C1 segment of cervical spinal cord (tissue), 14 donors: ENCODE measurements around the gene TMEM205.

Experiments
- DNase-seq, 14 donors: peaks; one replicate each; lab custom pipeline; 2025; lab: John Stamatoyannopoulos, UW

Gene TMEM205

GRCh38 chr19:11304936-11305335 lies 41.1 kb downstream of the TMEM205 start:
- no peak for DNase-seq

- DNase-seq: no peak
These were observed 45.3 kb downstream of the TMEM205 start for GRCh38 chr19:11300811-11301120.

GRCh38 chr19:11299946-11300810 lies 45.9 kb downstream of the TMEM205 start:
- DNase-seq: no peak

- peak in 1 of 14 donors; percentile 20 for DNase-seq
These were observed 49.8 kb downstream of the TMEM205 start for GRCh38 chr19:11296264-11296663.

- no peak for DNase-seq
These were observed 50.3 kb downstream of the TMEM205 start, which contains the start of gene TSPAN16 for GRCh38 chr19:11295665-11296245. TSS of gene TSPAN16 (plus strand) at chr19:11296160. CDS start at chr19:11296298, 138 bp downstream.

GRCh38 chr19:11295180-11295579 lies 50.9 kb downstream of the TMEM205 start:
- DNase-seq: no peak

- DNase-seq: peak; percentile 34 to 89 (median 82)
These were observed 52.4 kb downstream of the TMEM205 start for GRCh38 chr19:11293433-11294389.
